Sigmoid colon (tissue), 4 donors: ENCODE data around the gene TACC2.

Source experiments
- CTCF ChIP-seq, 4 experiments: fragments of 450-650 bp in 3 of 4; fragments of 200-600 bp in 1 of 4; IDR thresholded peaks; one replicate each; pipeline ENCODE4 v1.5.1; 2016 to 2019; ENCODE audit warnings: antibody characterized with exemption in 4 of 4, mild to moderate bottlenecking in 3 of 4, moderate library complexity in 2 of 4
- EP300 ChIP-seq, 4 donors: sonication (generic); formaldehyde crosslinking; IDR thresholded peaks; one replicate each; pipeline ENCODE4 v1.6.1; 2017; ENCODE audit warnings: antibody characterized with exemption in 4 of 4

GRCh38 chr10:122188706-122189105 is 199.7 kb downstream of the TACC2 start:
- TF ChIP-seq CTCF (IDR thresholded peaks at IDR 0.05) (no peak), EP300 (IDR thresholded peaks at IDR 0.05) (no peak)
